Mesenchymal stem cell (in vitro differentiated cells and primary cell): ENCODE data around the gene MET.

Experiments used
- DNase-seq: peaks from one replicate; pipeline ENCODE4 v3.0.0-alpha.2; 2013
- H2AFZ ChIP-seq: one replicate; pipeline ENCODE4 v1.6.1; 2013; ENCODE audit warnings: low read depth, mild to moderate bottlenecking, control low read depth, inconsistent platforms, low read length, moderate library complexity
- H2AK5ac ChIP-seq: 2 replicates; pipeline ENCODE4 v1.6.1; 2013; ENCODE audit warnings: low read length, moderate library complexity, mild to moderate bottlenecking, inconsistent platforms; ENCODE audit not compliant: severe bottlenecking
- H2BK120ac ChIP-seq: one replicate; pipeline ENCODE4 v1.6.1; 2013; ENCODE audit warnings: low read depth, mild to moderate bottlenecking, inconsistent platforms, low read length, moderate library complexity
- H2BK12ac ChIP-seq, 2 experiments: one replicate each; pipeline ENCODE4 v1.6.1; 2013; ENCODE audit warnings: inconsistent platforms in 2 of 2, low read length in 2 of 2, mild to moderate bottlenecking in 2 of 2, moderate library complexity in 2 of 2, control low read depth in 1 of 2
- H2BK15ac ChIP-seq: one replicate; pipeline ENCODE4 v1.6.1; 2013; ENCODE audit warnings: mild to moderate bottlenecking, low read depth, inconsistent platforms; ENCODE audit not compliant: poor library complexity, severe bottlenecking
- H2BK5ac ChIP-seq: 2 replicates; pipeline ENCODE4 v1.6.1; 2013; ENCODE audit warnings: low read depth, mild to moderate bottlenecking, low read length, control low read depth, inconsistent platforms; ENCODE audit not compliant: poor library complexity, severe bottlenecking
- H3K14ac ChIP-seq, 2 experiments: one replicate each; pipeline ENCODE4 v1.6.1; 2013; ENCODE audit warnings: inconsistent platforms in 2 of 2, low read length in 2 of 2, control low read depth in 1 of 2, mild to moderate bottlenecking in 1 of 2, moderate library complexity in 1 of 2
- H3K18ac ChIP-seq, 2 experiments: one replicate each; pipeline ENCODE4 v1.6.1; 2013; ENCODE audit warnings: inconsistent platforms in 2 of 2, low read length in 2 of 2, control low read depth in 1 of 2, low read depth in 1 of 2, mild to moderate bottlenecking in 1 of 2
- H3K23ac ChIP-seq, 2 experiments: one replicate each; pipeline ENCODE4 v1.6.1; 2013; ENCODE audit warnings: inconsistent platforms in 2 of 2, low read length in 2 of 2, mild to moderate bottlenecking in 2 of 2, moderate library complexity in 2 of 2, control low read depth in 1 of 2
- H3K27ac ChIP-seq: 2 replicates; pipeline ENCODE4 v1.5.1; 2013; ENCODE audit warnings: mild to moderate bottlenecking, moderate library complexity, low read length, control low read depth, inconsistent platforms; ENCODE audit not compliant: poor library complexity, severe bottlenecking
- H3K27me3 ChIP-seq, 2 experiments: 2 replicates each; pipeline versions ENCODE4 v1.6.1 to v1.7.0; 2013; ENCODE audit warnings: low read length in 2 of 2, mild to moderate bottlenecking in 2 of 2, moderate library complexity in 2 of 2, control low read depth in 1 of 2, inconsistent platforms in 1 of 2; ENCODE audit not compliant: control insufficient read depth in 1 of 2, insufficient read depth in 1 of 2
- H3K36me3 ChIP-seq, 2 experiments: 2 replicates each; pipeline versions ENCODE4 v1.6.1 to v1.7.0; 2013; ENCODE audit warnings: low read length in 2 of 2, control low read depth in 1 of 2, inconsistent platforms in 1 of 2, low read depth in 1 of 2, mild to moderate bottlenecking in 1 of 2; ENCODE audit not compliant: insufficient read depth in 2 of 2, control insufficient read depth in 1 of 2
- H3K4ac ChIP-seq, 2 experiments: one replicate each; pipeline ENCODE4 v1.6.1; 2013; ENCODE audit warnings: inconsistent platforms in 2 of 2, low read length in 2 of 2, mild to moderate bottlenecking in 2 of 2, moderate library complexity in 2 of 2, control low read depth in 1 of 2, low read depth in 1 of 2
- H3K4me1 ChIP-seq: 2 replicates; pipeline ENCODE4 v1.6.1; 2013; ENCODE audit warnings: low read depth, low read length, control low read depth; ENCODE audit not compliant: control insufficient read depth, insufficient read depth
- H3K4me2 ChIP-seq: 2 replicates; pipeline ENCODE4 v1.6.1; 2013; ENCODE audit warnings: low read length, mild to moderate bottlenecking, inconsistent platforms; ENCODE audit not compliant: poor library complexity, severe bottlenecking
- H3K4me3 ChIP-seq, 2 experiments: 2 replicates each; pipeline versions ENCODE4 v1.5.1 to v1.7.0; 2013; ENCODE audit warnings: low read length in 2 of 2, mild to moderate bottlenecking in 2 of 2, control low read depth in 1 of 2, low read depth in 1 of 2; ENCODE audit not compliant: insufficient read depth in 1 of 2
- H3K79me1 ChIP-seq: replicated peaks from 2 replicates; pipeline ENCODE4 v1.6.1; 2013; ENCODE audit warnings: mild to moderate bottlenecking, control low read depth, low read length, inconsistent platforms; ENCODE audit not compliant: poor library complexity, severe bottlenecking
- H3K9ac ChIP-seq: 2 replicates; pipeline ENCODE4 v1.7.0; 2013; ENCODE audit warnings: mild to moderate bottlenecking, low read length, moderate library complexity
- H3K9me3 ChIP-seq: 2 replicates; pipeline ENCODE4 v1.7.0; 2013; ENCODE audit warnings: mild to moderate bottlenecking, low read length; ENCODE audit not compliant: control insufficient read depth
- H4K8ac ChIP-seq: one replicate; pipeline ENCODE4 v1.6.1; 2013; ENCODE audit warnings: inconsistent platforms, mild to moderate bottlenecking, low read length, moderate library complexity
- H4K91ac ChIP-seq: one replicate; pipeline ENCODE4 v1.6.1; 2013; ENCODE audit warnings: mild to moderate bottlenecking, low read length, inconsistent platforms
- WGBS: methylation state at CpG from one replicate; pipeline ENCODE4 v1.1.7; 2013; ENCODE audit warnings: mixed read lengths; 5-methylcytosine and 5-hydroxymethylcytosine counted together

The MET gene

DNA sequence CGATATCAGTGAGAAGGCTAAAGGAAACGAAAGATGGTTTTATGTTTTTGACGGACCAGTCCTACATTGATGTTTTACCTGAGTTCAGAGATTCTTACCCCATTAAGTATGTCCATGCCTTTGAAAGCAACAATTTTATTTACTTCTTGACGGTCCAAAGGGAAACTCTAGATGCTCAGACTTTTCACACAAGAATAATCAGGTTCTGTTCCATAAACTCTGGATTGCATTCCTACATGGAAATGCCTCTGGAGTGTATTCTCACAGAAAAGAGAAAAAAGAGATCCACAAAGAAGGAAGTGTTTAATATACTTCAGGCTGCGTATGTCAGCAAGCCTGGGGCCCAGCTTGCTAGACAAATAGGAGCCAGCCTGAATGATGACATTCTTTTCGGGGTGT is 27.7 kb downstream of the MET start:
- Histone ChIP-seq H3K9me3 (no peaks in the 10 kb centered on the region), H3K18ac (no peak overlapping the region), H3K36me3 (peaks cover 16 to 32% of the 10 kb centered on the region in 2 experiments), H3K4ac (no peak overlapping the region), H2AK5ac (peak overlapping the region; percentile 31), H3K4me1 (peaks cover 10% of the 10 kb centered on the region), H3K27me3 (no peaks in the 10 kb centered on the region), H2BK120ac (no peak overlapping the region), H3K4me3 (no peak overlapping the region), H2BK12ac (no peak overlapping the region), H3K9ac (no peak overlapping the region), H3K79me1 (peaks cover 1% of the 10 kb centered on the region), H4K91ac (no peak overlapping the region), H3K27ac (peak overlapping the region; percentile 62), H3K23ac (no peak overlapping the region), H4K8ac (no peak overlapping the region), H2AFZ (no peak overlapping the region), H3K14ac (no peak overlapping the region), H3K4me2 (no peak overlapping the region), H2BK5ac (no peak overlapping the region), H2BK15ac (no peak overlapping the region)
- no peak for DNase-seq
- WGBS = 91% methylated on average over 6 of the region's 6 CpGs

GRCh38 chr7:116702046-116702785 is 30.2 kb downstream of the MET start:
- Histone ChIP-seq H3K27me3 (no peaks in the 10 kb centered on the region), H3K36me3 (peaks cover 8 to 14% of the 10 kb centered on the region in 2 experiments), H3K9ac (no peak overlapping the region), H3K79me1 (peaks cover 1% of the 10 kb centered on the region), H2AFZ (no peak overlapping the region), H2AK5ac (no peak overlapping the region), H4K8ac (no peak overlapping the region), H2BK15ac (no peak overlapping the region), H3K27ac (no peak overlapping the region), H4K91ac (no peak overlapping the region), H3K18ac (no peak overlapping the region), H3K23ac (no peak overlapping the region), H2BK5ac (no peak overlapping the region), H2BK120ac (no peak overlapping the region), H3K14ac (no peak overlapping the region), H3K4ac (no peak overlapping the region), H3K4me2 (no peak overlapping the region), H3K4me1 (peaks cover 10% of the 10 kb centered on the region), H3K9me3 (no peaks in the 10 kb centered on the region), H2BK12ac (no peak overlapping the region), H3K4me3 (no peak overlapping the region)
- DNase-seq = no peak
- WGBS = 93% methylated on average over 2 of the region's 2 CpGs

- H3K14ac ChIP-seq = no peak overlapping the region
- no peak overlapping the region for H3K4ac ChIP-seq
- H3K27me3 ChIP-seq = no peaks in the 10 kb centered on the region
- H3K4me2 ChIP-seq = no peak overlapping the region
- no peak for DNase-seq
- H4K91ac ChIP-seq = no peak overlapping the region
- no peak overlapping the region for H3K23ac ChIP-seq
- H3K79me1 ChIP-seq = peaks cover 1% of the 10 kb centered on the region
- H3K4me1 ChIP-seq = peaks cover 2% of the 10 kb centered on the region
- no CpG with 5 or more reads among the region's 2 CpGs for WGBS
- no peak overlapping the region for H3K9ac ChIP-seq
- no peak overlapping the region for H2AK5ac ChIP-seq
- H3K36me3 ChIP-seq = peaks cover 3 to 4% of the 10 kb centered on the region in 2 experiments
- no peaks in the 10 kb centered on the region for H3K9me3 ChIP-seq
- H2BK5ac ChIP-seq = no peak overlapping the region
- no peak overlapping the region for H2BK15ac ChIP-seq
- H2BK120ac ChIP-seq = no peak overlapping the region
- no peak overlapping the region for H3K27ac ChIP-seq
- H2BK12ac ChIP-seq = no peak overlapping the region
- no peak overlapping the region for H4K8ac ChIP-seq
- H3K18ac ChIP-seq = no peak overlapping the region
- H3K4me3 ChIP-seq = no peak overlapping the region
- no peak overlapping the region for H2AFZ ChIP-seq
Measured at GRCh38 chr7:116704650-116705228, 32.7 kb downstream of the MET start.

DNA sequence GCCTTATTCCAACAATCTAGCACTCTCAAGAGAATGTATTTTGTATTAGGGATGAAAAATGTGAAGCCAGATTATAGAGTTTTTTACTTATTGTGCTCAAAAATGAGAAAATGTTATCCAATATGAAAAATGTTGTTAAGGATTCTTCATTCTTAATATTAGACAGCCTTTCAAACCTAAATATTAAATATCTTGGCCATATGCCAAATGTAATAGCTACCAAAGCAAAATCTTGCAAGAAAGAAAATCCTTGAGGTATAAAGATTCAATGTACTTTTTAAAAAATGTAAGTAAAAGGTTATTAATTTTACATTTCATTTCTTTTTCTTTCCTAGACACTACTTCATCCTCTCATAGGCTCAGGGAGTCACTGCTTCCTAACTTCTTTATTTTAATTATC is 33.4 kb downstream of the MET start:
- H2BK5ac ChIP-seq = no peak overlapping the region
- DNase-seq = no peak
- H3K23ac ChIP-seq = no peak overlapping the region
- no peak overlapping the region for H2AK5ac ChIP-seq
- H3K36me3 ChIP-seq = no peaks in the 10 kb centered on the region
- H3K4ac ChIP-seq = no peak overlapping the region
- no peaks in the 10 kb centered on the region for H3K27me3 ChIP-seq
- H3K4me1 ChIP-seq = no peaks in the 10 kb centered on the region
- H3K27ac ChIP-seq = no peak overlapping the region
- no peak overlapping the region for H4K91ac ChIP-seq
- H3K9me3 ChIP-seq = no peaks in the 10 kb centered on the region
- no peak overlapping the region for H3K18ac ChIP-seq
- no peak overlapping the region for H2BK12ac ChIP-seq
- H2BK120ac ChIP-seq = no peak overlapping the region
- no peaks in the 10 kb centered on the region for H3K79me1 ChIP-seq
- H3K14ac ChIP-seq = no peak overlapping the region
- H3K4me2 ChIP-seq = no peak overlapping the region
- H2AFZ ChIP-seq = no peak overlapping the region
- H4K8ac ChIP-seq = no peak overlapping the region
- no peak overlapping the region for H3K9ac ChIP-seq
- no peak overlapping the region for H2BK15ac ChIP-seq
- H3K4me3 ChIP-seq = no peak overlapping the region
